ENCODE data around the gene PPP1R12C.

The PPP1R12C gene

DNA sequence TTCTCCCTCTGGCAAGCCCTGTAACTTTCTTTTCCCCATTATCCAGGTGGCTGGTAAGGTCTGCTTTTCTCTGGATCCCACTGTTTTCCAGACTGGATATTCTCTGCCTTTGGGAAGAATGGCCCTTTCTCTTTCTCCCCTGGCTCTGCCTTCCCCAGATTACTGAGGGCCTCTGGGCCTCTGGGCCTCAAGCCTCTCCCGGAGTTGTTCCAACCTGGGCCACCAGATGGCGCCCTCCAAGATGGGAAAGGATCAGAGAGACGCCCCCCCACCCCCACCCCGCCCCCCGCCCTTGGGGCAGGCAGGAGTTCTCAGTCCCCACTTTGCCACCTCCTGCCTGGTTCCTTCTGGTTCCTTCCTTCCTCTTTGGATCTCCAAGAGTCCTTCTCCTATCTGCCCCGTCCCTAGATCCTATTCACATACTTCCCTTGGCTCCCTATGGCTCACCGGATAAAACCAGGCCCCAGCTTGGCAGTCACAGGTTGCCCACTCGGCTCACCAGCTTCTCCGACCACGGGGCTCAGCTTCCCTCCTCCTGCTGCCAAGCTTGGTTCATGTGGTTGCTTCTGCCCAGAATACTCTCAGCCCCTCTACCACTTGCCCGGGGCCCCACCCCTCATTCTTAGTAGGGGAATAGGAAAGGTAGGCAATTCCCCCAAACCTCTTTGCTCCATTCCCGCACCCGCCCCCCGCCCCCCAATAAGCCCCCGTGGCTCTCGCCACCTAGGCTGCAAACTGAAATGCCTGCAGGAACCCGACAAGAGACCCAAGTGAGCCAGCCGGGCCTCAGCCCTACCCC, 28.7 kb downstream of the PPP1R12C start:
- DNase-seq: peak; percentile 61 to 83

DNA sequence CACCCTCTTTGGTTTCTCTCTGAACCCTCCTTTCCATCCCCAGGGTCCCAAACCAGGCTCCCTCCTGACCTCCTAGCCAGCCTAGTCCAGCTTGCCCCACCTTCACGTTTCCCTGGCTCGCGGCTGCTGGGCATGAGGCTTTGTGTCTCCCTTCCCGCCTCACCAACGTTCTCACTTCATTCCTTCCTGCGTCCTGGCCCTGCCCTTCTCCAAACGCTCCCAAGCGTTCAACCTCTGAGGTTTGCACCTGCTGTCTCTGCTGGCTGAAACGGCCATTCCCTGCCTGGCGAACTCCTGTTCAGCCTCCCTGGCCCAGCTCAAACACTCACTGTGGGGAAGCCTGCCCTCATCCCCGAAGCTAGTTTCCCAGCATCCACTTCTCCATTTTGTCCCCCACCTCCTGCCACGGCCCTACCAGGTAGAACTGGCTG, 29.4 kb downstream of the PPP1R12C start:
- DNase-seq: no peak

GRCh38 chr19:55087542-55087901, 29.9 kb downstream of the PPP1R12C start:
- DNase-seq: no peak

DNA sequence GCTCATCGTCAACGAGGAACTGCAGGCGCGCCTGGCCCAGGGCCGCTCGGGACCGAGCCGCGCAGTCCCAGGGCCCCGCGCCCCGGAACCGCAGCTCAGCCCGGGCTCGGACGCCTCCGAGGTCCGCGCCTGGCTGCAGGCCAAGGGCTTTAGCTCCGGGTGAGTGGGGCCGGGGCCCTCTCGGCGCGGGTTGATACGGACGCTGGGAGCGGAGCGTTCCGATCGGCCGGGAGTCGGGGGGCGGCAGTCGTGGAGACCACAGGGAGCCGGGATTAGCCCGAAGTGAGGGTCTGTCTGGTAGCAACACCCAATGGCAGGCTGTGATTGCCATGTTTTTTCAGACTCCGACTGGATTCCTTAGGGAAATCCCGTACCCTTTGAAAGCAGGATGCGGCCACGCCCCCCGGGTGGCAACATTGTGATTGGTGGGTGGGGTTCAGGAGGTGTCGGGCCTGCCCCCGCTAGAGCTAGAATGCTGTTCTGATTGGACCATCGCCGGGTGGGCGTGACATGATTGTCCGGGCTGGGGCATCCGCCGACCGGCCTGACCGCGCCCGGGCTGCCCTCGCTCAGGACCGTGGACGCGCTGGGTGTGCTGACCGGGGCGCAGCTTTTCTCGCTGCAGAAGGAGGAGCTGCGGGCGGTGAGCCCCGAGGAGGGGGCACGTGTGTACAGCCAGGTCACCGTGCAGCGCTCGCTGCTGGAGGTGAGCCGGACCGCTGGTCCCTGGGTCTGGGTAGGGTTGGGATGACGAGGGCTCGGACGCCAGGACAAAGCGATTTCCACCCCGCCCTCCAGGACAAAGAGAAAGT, 30.5 kb downstream of the PPP1R12C start:
- peak in 1 of 2 donors; percentile 47 for DNase-seq

DNA sequence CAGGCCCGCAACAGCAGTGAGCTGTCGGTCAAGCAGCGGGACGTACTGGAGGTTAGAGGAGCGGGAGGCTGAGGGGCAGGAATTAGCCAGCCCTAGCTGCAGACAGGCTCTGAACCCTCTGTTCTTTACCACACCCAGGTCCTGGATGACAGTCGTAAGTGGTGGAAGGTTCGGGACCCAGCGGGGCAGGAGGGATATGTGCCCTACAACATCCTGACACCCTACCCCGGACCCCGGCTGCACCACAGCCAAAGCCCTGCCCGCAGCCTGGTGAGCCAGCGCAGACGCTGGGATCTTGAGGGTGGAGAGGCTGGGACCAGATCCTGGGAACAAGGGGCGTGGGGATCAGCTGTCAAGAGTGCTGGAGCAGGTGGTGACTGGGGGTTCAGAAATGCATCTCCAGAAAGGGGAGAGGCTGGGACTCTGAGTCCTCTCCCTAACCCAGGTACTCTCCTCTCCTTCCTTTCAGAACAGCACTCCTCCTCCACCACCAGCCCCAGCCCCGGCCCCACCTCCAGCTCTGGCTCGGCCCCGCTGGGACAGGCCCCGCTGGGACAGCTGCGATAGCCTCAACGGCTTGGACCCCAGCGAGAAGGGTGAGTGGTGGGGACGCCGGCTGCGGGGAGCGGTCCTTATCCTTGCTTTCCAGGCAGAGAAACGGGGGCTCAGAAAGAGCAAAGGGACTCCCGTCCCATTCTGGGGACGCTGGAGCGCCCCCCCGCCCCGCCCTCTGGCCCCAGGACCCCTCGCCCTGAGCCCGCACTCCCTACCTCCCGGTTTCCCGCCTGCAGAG, 31.3 kb downstream of the PPP1R12C start:
- DNase-seq: no peak

- DNase-seq: no peak
Observed at GRCh38 chr19:55084416-55084815, 33.0 kb downstream of the PPP1R12C start.

DNA sequence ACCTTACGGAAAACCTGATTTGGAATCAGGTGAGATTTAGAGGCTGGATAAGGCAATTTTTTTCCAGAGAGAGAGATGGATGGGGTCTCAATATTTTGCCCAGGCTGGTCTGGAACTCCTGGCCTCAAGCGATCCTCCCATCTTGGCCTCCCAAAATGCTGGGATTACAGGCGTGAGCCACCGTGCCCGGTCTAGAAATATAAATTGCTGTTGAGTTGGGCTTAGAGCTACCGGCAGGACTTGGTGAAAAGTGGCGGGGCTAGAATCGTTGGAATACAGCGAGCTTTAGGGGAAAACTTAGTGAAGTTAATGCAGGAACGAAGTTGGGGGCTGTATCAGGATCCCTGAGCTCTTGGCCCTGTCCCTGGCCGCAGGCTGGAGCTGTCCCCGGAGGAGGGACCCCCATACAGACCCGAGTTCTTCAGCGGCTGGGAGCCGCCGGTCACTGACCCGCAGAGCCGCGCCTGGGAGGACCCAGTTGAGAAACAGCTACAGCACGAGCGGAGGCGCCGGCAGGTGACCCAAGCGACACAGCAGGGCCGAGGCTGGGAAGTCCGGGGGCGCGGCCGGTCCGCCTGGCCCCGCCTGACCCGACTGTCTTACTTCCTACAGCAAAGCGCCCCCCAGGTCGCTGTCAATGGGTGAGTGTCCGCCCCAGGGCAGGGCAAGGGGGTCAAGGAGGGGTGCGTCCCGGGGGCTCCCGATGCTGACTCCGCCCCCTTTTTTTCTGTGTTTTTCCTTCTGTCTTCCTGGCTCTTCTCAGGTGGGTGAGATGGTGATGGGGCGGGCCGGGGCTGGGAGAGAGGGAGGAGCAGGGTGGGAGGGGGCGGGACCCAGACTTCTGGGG, 34.2 kb downstream of the PPP1R12C start:
- DNase-seq: no peak

GRCh38 chr19:55082020-55082851, 35.2 kb downstream of the PPP1R12C start:
- DNase-seq: peak; percentile 51 to 52

GRCh38 chr19:55081770-55082019, 35.7 kb downstream of the PPP1R12C start:
- DNase-seq: no peak

DNA sequence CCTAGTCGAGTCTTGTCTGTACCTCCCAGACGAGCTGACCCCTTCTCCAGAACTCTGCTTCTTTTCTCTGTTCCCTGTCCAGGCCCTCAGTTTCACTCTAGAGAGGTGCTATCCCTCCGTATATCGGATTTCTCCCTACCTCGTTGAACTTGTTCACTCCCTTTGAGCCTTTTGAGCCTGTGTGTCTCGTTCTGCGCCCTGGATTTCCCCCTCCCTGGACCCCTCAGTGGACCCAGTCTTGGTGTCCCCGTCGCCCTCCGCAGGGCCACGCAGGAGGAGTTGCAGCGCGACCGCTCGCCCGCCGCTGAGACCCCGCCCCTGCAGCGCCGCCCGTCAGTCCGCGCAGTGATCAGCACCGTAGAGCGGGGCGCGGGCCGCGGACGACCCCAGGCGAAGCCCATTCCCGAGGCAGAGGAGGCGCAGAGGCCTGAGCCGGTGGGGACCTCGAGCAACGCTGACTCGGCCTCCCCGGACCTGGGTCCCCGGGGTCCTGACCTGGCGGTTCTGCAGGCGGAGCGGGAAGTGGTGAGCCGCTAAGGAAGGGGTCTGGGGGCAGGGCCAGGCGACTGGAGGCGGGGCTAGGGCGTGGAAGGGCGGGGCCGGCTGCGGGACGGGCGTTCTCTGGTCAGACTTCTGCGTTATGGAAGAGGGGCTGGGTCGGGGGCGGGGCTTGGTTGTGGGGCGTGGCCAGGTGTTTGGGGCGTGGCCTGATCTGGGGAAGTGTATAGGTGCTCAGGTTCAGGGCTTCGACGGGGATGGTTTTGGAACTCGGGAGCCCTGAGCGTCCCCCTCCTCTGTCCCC, 36.3 kb downstream of the PPP1R12C start:
- DNase-seq: peak; percentile 78 to 81

- DNase-seq: peak; percentile 36 to 40
Observed at GRCh38 chr19:55080121-55080967, 37.1 kb downstream of the PPP1R12C start.

GRCh38 chr19:55079400-55080038, 37.9 kb downstream of the PPP1R12C start:
- DNase-seq: no peak

DNA sequence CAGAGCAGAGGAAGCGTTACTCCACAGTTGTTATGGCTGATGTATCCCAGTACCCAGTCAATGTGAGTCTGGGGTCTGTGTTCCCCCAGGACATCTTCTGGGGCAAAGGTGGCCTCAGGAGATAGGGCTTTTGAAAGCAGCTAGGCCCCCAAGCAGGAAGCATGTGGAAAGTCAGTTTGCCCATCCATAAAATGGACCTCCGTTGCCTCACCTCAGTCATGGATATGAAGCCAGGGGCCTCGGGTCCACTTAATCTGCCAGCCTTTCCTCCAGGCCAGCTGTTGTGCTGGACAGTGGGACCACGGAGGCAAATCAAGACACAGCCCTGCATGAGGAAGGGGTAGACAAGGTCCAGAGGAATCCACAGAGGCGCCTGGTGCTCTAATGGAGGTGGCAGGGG, 38.4 kb downstream of the PPP1R12C start:
- no peak for DNase-seq

DNA sequence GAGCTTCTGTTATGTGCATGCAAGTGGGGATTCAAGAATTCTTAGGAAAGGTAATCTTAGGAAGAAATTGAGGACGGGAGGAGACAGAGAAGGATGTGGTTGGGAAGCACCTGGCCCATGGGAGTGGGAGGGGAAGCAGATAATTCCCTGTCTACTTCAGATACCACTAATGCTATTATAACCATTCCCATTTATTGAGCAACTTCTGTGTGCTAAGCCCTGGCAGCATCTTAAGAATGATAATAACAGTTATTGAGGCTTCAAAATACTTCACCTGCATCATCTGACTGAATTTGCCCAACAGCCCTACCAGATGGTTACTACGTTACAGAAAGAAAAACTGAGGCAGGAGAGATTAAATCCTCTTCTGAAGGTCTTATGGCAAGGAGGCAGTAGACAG, 40.3 kb downstream of the PPP1R12C start:
- no peak for DNase-seq

GRCh38 chr19:55076321-55076720, 41.1 kb downstream of the PPP1R12C start:
- no peak for DNase-seq

DNA sequence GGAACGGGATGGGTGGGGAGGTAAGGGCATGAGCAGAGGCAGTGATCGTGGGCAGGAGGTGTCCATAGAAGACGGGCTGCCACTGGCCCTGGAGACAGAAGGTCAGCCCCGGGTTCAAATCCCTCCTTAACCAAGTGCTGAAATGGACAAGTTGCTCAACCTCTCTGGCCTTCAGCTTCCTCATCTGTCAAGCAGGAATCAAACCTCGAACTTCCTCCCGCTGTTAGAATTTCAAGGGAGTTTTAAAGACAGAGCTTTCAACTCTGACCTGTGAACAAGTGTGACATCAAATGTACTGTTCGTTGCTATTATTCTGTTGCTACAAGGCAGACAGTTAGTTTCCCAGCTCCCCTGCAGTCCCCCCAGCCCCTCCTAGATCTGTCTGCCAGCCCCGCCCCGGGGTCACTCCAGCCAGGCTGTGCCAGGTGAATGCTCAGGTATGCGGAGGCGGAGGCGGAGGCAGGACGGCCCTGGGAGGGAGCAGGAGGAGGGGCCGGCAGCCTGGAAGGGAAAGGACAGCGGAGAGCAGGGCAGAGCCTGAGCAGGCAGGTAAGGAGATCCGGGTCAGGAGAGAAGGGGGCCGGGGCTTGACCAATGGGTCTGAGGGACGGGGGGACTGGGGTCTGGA, 42.0 kb downstream of the PPP1R12C start, which contains the start of gene EPS8L1:
Gene EPS8L1, plus strand, starts transcription at position 499 of the 628 bp plus-strand sequence. CDS start 576 bp downstream, outside the sequence.
- no peak for DNase-seq

DNA sequence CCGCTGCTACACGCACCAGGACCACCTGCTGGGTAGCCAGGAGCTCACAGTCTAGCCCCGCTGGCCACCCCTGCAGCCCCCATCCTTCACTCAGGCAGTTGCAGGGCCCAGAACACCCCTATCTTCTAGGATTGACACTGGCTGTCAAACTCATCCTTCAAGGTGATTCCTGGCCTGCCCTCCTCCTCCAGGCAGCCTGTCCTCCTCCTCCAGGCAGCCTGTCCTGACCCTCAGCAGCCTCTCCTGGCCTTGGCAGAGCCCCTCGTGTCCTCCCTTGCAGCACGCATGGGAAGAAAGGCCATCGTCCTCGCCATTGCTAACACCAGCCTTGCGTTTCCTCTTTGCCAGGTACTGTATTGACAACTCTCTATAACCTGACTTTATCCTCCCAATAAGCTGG, 45.5 kb downstream of the PPP1R12C start:
- no peak for DNase-seq

DNA sequence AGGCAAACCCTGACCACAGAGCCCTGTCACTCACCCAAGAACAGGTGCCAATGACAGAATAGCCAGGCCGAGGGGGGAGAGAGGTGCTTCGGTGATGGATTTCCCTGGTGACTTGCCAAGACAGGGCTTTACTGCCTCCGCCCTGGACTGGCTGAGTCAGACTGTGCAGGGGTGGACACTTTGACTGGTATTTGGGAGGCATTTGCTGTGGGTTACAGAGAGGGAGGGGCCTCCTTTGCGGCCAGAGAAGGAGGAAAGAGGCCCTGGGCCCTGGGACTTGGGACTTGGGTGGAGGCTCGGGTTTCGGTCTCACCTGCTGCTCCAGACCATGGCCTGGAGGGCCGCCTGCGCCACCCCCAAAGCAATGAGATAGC, 46.3 kb downstream of the PPP1R12C start:
- no peak for DNase-seq

All from activated CD4-positive, alpha-beta T cell treated with anti-CD3 and anti-CD28 coated beads for 4 hours (primary cell).